Choroid plexus epithelial cell (primary cell): ENCODE measurements around the gene FAM200A.

ENCODE experiments used
- DNase-seq: peaks from one replicate; pipeline ENCODE4 v3.0.0-alpha.2; 2010; ENCODE audit warnings: low read depth
- H3K4me3 ChIP-seq: 2 replicates; pipeline ENCODE4 v1.5.1; 2011; ENCODE audit warnings: low read depth, mild to moderate bottlenecking, control low read depth, low read length, moderate library complexity
- TF ChIP-seq, protein P1 (sequence below): conservative IDR thresholded peaks from 2 replicates; pipeline ENCODE4 v1.5.1; 2011; ENCODE audit warnings: low read depth, mild to moderate bottlenecking, control low read depth, inconsistent platforms, low read length, moderate library complexity

FAM200A gene

DNA sequence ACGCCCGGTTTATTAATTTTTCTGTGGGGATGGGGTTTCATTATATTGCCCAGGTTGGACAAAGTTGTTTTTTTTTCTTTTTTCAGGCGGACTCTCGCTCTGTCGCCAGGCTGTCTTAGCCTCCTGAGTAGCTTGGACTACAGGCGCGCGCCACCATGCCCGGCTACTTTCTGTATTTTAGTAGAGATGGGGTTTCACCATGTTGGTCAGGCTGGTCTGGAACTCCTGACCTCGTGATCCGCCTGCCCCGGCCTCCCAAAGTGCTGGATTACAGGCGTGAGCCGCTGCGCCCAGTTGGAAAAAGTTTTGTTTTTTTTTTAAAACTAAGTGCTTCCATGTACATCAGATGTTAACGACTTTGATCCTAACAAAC is 51.3 kb downstream of the FAM200A start:
- peak overlapping the region; percentile 98 for H3K4me3 ChIP-seq
- TF ChIP-seq, protein P1, sequence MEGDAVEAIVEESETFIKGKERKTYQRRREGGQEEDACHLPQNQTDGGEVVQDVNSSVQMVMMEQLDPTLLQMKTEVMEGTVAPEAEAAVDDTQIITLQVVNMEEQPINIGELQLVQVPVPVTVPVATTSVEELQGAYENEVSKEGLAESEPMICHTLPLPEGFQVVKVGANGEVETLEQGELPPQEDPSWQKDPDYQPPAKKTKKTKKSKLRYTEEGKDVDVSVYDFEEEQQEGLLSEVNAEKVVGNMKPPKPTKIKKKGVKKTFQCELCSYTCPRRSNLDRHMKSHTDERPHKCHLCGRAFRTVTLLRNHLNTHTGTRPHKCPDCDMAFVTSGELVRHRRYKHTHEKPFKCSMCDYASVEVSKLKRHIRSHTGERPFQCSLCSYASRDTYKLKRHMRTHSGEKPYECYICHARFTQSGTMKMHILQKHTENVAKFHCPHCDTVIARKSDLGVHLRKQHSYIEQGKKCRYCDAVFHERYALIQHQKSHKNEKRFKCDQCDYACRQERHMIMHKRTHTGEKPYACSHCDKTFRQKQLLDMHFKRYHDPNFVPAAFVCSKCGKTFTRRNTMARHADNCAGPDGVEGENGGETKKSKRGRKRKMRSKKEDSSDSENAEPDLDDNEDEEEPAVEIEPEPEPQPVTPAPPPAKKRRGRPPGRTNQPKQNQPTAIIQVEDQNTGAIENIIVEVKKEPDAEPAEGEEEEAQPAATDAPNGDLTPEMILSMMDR: no peak
- no peak for DNase-seq

DNA sequence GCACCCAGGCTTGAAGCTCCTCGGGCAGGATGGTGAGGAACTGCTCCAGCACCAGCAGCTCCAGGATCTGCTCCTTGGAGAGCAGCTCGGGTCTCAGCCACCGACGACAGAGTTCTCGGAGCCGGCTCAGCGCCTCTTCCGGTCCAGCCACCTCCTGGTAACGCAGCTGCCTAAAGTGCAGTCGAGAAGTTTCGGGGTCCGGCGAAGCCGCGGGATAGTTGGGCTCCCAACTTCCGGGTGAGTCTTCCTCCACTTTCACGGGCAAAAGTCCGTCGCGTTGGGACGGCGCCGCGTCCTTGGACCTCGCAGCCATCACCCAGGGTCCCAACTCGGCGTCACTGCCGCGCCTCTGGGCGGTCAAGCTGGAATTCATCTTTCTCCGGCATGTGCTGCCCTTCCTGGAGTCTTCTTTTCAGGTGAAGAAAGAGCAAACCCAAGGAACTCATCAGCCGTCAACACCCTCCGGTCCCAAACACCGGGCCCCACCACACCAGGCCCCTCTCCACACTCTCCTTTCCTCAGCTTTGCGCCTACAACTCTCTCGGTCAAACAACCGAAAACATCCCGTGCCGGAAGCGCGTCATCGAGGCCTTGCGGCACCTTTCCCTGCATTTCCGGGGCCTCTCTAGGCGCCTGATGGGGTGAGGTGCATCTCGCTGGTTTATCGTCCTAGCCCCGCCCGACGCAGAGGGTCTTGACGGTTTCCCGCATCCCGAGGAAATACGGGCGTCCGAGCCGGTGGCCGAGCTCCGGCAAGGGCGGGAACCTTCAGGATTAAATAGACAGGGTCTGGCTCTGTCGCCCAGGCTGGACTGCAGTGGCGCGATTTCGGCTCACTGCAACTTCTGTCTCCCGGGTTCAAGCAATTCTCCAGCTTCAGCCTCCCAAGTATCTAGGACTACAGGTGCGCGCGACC is 51.9 kb downstream of the FAM200A start, which contains the start of gene ZNF394:
ZNF394 (minus strand) TSS at position 561 of the 916 bp plus-strand sequence; CDS start at position 373, 188 bp downstream.
- DNase-seq: peak; percentile 93
- TF ChIP-seq, protein P1: no peak
- H3K4me3 ChIP-seq: peak within 1 kb of the TSS; percentile 98

DNA sequence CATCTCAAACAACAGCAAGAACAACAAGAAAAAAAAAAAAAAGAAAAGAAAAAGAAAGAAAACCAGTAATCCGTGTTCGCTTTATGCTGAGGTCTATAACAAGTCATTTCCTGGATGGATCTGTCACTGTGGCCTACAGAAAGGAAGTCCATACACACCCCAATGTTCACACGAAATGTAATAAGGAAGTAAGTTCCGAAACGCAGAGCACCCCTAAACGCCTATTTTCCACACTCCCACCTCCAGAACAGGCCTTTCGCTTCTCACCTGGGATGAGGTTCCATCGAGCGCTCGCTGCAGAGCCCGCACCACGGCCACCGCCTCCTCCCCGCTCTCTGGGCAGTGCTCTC is 52.6 kb downstream of the FAM200A start:
- TF ChIP-seq, protein P1: no peak
- no peak for DNase-seq
- peak overlapping the region; percentile 98 for H3K4me3 ChIP-seq

DNA sequence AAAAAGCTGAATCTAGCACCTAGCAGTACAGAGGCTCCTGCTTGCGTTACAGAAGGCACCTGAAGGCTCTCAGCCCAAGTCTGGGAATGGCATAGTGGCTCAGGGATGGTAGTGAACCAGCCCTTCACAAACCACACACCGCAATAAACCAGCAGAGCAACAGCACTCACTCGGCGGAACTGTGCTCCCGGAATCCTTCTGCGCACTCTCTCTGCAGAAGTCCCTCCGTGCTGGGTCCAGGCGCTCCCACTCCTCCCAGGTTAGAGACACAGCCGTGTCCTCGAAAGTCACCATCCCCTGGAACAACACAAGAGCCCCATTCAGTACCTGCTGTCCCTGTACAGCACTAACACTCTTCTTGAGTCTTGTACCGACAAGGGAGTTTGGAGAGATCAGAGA is 53.4 kb downstream of the FAM200A start:
- no peak for DNase-seq
- peak overlapping the region; percentile 98 for H3K4me3 ChIP-seq
- TF ChIP-seq, protein P1: no peak

DNA sequence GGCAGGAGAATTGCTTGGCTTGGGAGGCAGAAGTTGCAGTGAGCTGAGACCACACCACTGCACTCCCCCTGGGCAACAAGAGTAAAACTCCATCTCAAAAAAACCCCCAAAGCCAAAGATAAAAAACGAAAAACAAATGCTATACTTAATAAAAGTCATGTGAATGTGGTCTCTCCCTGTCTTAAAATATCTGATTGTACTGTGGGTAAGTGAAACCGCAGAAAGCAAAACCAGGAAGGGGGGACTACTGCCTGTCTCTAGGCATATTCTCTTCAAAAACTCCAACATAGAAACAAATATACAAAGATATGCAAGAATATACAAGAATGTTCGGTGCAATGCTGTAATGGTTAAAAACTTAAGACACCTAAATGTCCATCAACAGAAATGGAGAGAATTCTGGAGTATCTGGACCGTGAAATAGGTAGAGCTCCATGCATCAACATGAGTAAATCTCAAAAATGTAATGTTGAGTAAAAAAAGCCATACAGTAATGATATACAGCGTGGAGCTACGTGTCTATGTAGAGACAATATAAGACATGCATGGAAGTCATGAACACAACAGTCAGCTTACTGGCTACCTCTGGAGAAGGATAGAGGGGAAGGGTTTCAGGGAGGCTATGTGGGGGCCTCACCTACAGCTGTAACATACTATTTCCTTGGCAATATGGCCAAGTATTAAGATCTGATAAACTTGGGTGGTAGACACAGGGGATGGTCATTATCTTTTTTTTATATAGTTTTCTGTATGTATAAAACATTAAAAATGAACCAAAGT is 54.0 kb downstream of the FAM200A start:
- TF ChIP-seq, protein P1: no peak
- no peak for DNase-seq
- peak overlapping the region; percentile 98 for H3K4me3 ChIP-seq
